ENCODE results near the gene TEX54.
"Not testable (repeated sequence)": the region's sequence is repeated elsewhere in the genome, so short reads cannot be mapped to it uniquely, and the experiment has no call there.

The TEX54 gene

DNA sequence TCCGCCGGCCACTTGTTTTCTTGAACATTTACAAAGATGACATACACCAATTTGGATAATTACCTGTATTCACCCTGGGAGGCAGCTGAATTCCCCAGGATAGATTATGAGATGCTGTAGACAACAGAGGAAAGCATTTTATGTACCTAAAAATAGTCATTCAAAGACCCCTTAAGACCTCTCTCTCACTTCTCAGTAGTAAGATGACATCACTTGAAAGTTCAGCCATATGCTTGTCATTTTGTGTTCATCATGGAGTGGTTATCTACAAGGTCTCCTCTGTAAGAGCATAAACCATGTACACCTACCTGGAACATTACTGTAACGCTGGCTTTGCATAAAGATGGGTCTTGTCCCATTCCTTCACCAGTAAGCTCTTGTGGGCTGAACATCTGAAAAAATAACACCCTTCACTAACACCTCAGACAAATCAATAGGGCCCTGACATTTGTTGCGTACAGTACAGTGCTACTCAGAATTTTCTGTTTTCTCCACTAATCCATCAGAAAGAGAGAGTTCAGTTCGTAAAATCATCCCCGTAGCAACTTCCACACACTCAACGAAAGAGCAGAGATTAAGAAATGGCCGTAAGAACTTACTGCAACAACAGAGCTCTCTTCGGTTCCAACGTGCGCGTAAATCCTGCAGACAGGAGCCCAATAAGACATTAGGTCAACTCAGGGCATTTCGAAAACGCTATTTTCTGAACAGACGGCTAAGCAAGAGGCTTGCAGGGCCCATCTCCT lies 22.4 kb upstream of the TEX54 start:
- no peak for DNase-seq

DNA sequence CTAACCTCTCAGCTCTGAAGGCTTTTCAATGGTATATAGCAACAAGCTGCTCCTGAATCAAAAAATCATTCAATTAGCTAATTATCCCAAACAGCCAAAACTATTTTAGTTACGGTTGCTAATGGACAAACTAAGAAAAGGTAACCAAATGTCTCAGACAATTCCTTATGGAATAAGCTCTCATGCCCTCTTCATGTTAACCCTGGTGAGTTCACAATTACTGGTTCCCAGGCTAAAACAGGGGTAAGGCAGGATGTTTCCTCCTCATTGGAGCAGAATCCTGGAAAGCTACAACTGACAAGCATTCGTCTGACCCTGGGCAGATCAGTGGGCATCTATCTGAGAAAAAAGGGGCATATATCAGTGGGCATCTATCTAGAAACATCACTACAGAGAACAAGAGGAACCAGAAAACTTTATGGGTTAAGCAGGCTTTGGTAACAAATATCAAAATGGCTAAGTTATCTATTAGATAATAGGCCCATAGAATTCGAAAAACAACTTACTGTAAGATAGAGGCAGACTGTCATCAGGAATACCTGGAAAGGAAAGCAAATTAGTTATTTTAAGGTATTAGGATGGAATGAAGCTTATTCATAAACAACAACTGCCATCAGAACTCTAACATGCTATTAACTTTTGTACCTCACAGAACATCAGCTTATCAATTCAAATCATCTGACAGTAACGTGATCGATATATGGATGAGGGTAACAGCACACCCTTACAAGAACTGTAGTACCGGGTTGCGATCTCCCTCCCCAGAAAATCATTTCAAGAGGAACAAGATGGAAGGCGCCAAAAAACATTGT lies 21.6 kb upstream of the TEX54 start:
- no peak for DNase-seq

DNA sequence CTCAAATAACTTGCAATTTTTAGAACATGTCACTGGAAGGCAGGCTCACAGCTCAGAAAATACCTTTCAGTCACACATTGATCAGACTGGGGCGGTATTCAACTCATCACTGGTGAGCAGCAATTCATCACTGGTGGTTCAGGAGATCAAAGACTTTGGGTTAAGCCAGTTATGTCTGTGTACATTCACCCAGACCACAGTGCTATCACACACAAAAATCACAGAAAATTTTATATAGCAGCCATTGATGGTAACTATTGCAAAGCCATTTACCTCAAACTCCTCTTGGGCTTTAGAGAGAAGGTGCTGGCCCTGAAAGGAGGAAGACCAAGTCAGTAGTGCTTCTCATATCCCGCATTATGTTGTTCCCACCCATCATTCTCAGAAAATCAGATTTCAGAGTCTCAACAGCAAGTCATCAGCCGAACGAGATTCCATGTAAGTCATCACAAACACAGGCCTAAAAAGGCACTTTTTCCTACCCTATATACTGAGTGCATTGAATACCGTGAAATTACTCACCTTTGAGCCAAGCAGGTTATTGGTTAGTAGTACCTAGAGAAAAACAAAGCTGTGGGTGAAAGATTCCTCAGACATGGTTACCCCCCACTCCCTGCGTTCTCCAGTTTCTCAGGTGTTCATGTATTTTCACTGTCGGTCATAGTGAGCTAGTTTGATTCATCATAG lies 20.8 kb upstream of the TEX54 start:
- DNase-seq: no peak

DNA sequence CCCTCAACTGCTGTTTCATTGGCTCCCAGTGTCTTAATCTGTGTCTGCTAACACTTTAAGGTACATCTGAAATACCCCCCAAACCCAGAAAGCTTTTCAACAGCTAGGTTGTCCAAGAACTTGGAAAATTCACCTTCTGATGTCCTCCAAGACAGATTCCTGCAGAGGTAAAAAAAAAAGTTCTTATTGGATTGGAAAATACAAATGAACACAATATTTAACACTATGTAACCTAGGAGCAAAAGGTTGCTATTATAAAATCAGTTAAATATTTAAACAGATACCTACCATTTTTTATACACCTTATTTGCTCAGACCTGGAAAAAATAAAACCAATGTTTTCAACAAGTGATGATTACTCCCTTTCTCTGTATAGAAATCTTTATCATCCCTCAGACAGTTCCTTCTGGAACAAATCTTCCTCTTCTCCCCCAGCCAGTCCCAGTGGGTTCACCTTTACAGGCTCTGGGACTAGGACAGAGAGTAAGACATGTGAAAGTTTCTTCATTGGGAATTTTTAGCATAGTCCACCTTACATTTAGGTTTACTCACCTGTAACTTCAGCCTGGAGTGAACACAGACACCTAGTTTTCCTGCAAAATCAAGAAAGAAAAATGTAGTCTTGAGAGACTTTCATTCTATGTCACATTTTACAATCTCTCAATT lies 20.0 kb upstream of the TEX54 start:
- no peak for DNase-seq

GRCh38 chr11:62851807-62852522 lies 19.3 kb upstream of the TEX54 start:
- no peak for DNase-seq

GRCh38 chr11:62850911-62851806 lies 18.5 kb upstream of the TEX54 start:
- peak; percentile 11 for DNase-seq

DNA sequence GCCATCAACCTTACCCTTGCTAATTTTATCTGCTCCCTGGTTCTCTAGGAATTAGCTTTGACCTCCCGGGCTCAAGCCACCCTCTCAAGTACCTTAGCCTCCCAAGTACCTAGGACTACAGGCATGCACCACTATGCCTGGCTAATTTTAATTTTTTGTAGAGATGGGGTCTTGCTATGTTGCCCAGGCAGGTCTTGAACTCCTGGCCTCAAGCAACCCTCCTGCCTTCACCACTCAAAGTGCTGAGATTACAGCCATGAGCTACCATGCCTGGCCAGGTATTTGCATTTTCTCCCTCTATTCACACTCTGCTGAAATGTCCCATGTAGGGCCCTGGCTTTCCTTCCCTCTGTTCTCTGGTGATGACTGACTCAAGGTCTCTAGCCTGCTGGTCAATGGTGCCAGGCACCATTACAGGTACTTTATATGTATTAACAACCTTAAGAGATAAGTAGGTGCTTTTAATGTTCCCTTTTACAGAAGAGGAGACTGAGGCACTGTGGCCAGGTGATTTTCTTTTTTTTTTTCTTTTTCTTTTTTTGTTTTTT lies 15.2 kb upstream of the TEX54 start:
- DNase-seq: no peak

DNA sequence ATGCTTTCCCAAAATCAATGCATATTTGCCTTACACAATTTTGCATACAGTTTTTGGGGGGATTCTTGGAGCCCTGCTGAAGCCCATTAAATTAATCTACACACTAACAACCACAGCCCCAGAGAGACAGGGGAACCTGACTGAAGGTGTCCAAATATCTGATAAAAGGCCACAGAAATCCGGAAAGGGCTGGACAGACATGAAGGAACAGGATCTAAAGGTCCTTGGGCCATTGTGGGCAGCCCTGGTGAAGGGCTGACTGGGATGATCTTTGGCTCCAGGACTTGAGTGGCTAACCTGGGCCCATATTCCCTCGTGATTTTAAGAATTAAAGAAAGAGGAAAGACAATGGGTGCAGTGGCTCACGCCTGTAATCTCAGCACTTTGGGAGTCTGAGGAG lies 13.5 kb upstream of the TEX54 start:
- DNase-seq: no peak

- no peak for DNase-seq
Observed at GRCh38 chr11:62844154-62844553, 11.5 kb upstream of the TEX54 start.

DNA sequence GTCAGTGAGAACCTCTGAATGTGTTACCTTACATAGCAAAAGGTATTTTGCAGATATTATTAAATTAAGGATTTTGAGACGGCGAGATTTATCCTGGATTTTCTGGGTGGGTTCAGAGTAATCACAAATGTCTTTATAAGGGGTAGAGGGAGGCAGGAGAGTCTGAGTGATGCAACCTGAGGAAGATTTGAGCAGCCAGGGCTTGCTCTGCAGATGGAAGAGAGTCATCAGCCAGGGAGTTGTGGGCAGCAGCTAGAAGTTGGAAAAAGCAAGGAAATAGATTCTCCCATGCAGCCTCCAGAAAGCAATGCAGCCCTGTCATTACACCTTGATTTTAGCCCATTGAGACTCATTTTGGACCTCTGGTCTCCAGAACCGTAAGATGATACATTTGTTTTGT lies 10.8 kb upstream of the TEX54 start:
- no peak for DNase-seq

GRCh38 chr11:62842891-62843290 lies 10.2 kb upstream of the TEX54 start:
- DNase-seq: not testable (repeated sequence)

DNA sequence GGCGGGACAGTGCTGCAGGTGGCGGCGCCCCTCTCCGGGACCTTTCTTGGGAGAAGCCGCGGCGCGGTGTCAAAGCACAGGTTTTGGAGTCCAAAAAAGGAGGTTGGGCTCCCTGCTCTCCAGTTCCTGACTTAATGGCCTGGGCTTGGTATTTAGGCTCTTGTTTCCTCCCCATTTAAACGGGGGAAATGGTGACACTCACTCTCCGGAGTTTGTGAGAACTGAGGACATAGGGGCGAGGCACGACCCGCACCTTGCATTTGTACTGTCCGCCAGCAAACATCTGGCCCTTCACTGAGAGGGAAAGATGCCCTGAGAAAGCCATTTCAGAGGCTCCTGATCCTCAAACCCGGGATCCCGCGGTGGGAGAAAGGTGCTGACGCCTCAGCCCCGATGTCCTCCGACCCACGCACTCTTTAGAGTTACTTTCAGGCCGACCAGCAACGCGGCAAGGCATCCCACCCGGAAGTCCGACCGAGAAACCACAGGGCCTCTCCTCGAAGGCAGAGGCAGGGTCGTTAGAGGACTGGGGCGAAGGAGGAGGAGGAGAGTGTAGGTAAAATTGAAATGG lies 9.6 kb upstream of the TEX54 start:
- DNase-seq: peak; percentile 82

GRCh38 chr11:62841361-62842170 lies 8.9 kb upstream of the TEX54 start:
- peak; percentile 98 for DNase-seq

DNA sequence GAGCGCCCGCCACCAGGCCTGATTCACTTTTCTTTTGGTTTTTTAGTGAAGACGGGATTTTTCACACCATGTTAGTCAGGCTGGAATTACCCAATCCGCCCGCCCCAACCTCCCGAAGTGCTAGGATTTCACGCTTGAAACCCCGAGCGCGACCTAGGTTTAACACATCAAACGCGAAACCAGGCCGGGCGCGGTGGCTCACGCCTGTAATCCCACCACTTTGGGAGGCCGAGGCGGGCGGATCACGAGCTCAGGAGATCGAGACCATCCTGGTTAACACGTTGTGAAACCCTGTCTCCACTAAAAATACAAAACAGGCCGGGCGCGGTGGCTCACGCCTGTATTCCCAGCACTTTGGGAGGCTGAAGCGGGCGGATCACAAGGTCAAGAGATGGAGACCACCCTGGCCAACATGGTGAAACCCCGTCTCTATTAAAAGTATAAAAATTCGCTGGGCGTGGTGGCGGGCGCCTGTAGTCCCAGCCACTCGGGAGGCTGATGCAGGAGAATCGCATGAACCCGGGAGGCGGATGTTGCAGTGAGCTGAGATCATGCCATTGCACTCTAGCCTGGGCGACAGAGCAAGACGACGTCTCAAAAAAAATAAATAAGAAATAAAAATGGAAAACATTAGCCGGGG lies 8.2 kb upstream of the TEX54 start:
- DNase-seq: peak; percentile 57

- DNase-seq: peak; percentile 89
Observed at GRCh38 chr11:62839050-62839945, 6.7 kb upstream of the TEX54 start, which contains the start of gene WDR74. TSS of gene WDR74 (minus strand) at chr11:62839590. CDS start at chr11:62839570, 20 bp downstream.

GRCh38 chr11:62835336-62835735 lies 2.7 kb upstream of the TEX54 start:
- DNase-seq: no peak

GRCh38 chr11:62831520-62832335 lies 913 bp downstream of the TEX54 start, which contains the start of gene STX5:
TSS of gene STX5 (minus strand) at chr11:62832051. CDS start at chr11:62831243, 808 bp downstream.
- peak; percentile 98 for DNase-seq
